ENCODE measurements around the gene FAM186B.

Gene FAM186B

DNA sequence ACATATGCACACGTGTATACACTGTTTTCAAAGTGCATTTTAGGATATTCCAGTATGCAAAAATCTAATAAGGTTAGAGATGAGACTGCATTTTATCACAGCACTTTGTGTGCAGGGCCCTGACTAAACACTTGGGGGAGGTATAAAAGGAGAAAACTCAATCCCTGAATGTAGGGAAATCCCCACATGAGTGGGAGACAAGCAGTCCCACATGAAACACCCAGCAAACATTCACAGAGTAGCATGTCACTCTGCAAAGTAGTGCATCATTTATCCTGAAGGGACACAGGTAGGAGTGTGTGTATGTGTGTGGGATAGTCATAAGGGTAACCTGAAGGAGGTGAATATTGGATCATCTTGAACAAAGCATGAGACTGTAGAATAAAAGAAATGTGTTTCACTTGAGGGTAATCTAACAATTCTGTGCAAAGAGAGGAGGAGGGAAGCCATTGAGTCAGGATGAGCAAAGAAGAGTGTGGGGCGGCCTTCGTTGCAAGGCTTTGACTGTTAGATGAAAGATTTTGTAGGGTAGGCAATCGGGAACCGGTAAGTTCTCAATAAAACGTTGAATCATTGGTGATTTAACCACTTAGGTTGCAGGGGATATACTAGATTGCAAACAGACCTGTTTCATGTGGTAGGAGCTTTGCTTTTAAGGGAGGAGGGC is 20.9 kb upstream of the FAM186B start:
- H3K4me3 Mint-ChIP-seq = no peak overlapping the region
- H3K9me3 Mint-ChIP-seq = no peaks in the 10 kb centered on the region
- TF ChIP-seq, protein P1, sequence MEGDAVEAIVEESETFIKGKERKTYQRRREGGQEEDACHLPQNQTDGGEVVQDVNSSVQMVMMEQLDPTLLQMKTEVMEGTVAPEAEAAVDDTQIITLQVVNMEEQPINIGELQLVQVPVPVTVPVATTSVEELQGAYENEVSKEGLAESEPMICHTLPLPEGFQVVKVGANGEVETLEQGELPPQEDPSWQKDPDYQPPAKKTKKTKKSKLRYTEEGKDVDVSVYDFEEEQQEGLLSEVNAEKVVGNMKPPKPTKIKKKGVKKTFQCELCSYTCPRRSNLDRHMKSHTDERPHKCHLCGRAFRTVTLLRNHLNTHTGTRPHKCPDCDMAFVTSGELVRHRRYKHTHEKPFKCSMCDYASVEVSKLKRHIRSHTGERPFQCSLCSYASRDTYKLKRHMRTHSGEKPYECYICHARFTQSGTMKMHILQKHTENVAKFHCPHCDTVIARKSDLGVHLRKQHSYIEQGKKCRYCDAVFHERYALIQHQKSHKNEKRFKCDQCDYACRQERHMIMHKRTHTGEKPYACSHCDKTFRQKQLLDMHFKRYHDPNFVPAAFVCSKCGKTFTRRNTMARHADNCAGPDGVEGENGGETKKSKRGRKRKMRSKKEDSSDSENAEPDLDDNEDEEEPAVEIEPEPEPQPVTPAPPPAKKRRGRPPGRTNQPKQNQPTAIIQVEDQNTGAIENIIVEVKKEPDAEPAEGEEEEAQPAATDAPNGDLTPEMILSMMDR (IDR thresholded peaks at IDR 0.05; ENCODE audit: unreplicated experiment in 3 of 3) = no peak
- H3K4me1 Mint-ChIP-seq = peaks cover 22% of the 10 kb centered on the region
- no peaks in the 10 kb centered on the region for H3K36me3 Mint-ChIP-seq (ENCODE audit: low read depth)
- no peak overlapping the region for H3K27ac Mint-ChIP-seq
- peaks cover 3% of the 10 kb centered on the region for H3K27me3 Mint-ChIP-seq (ENCODE audit: low read depth)

DNA sequence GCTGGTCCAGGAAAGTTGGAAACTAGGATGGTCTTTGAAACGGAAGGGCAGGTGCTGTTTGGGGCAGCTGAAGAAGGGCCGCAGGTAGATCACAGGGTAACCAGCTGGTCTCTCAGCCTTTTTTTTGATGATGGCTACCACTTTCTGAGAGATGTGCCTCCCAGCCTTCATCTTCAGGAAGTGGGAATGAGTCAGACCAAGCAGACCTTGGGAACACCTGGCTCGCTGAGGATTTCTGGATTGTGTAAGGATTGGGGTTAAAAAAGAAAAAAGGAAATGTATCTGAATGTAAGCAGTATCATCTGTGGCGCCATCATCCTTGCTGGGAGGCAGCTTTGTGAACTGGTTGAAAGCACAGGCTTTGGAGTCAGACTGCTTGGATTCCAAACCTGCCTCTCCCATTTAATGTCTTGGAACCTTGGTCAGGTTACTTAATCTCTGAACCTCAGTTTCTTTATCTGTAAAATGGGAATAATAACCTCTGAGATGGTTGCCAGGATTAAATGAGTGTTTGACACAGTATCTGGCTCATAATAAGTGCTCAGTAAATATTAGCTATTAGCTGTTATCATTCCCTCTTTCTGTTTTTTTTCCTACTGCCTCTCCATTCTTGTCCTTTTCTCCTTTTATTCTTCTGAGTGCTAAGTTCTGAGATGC is 19.6 kb upstream of the FAM186B start:
- peaks cover 3% of the 10 kb centered on the region for H3K27me3 Mint-ChIP-seq (ENCODE audit: low read depth)
- TF ChIP-seq, protein P1 (IDR thresholded peaks at IDR 0.05; ENCODE audit: unreplicated experiment in 3 of 3) = no peak
- H3K4me3 Mint-ChIP-seq = peak overlapping the region; percentile 50 to 70 (median 54)
- peak overlapping the region in 2 of 3 experiments; percentile 86 to 91 for H3K27ac Mint-ChIP-seq
- no peaks in the 10 kb centered on the region for H3K36me3 Mint-ChIP-seq (ENCODE audit: low read depth)
- H3K9me3 Mint-ChIP-seq = no peaks in the 10 kb centered on the region
- peaks cover 26% of the 10 kb centered on the region for H3K4me1 Mint-ChIP-seq

DNA sequence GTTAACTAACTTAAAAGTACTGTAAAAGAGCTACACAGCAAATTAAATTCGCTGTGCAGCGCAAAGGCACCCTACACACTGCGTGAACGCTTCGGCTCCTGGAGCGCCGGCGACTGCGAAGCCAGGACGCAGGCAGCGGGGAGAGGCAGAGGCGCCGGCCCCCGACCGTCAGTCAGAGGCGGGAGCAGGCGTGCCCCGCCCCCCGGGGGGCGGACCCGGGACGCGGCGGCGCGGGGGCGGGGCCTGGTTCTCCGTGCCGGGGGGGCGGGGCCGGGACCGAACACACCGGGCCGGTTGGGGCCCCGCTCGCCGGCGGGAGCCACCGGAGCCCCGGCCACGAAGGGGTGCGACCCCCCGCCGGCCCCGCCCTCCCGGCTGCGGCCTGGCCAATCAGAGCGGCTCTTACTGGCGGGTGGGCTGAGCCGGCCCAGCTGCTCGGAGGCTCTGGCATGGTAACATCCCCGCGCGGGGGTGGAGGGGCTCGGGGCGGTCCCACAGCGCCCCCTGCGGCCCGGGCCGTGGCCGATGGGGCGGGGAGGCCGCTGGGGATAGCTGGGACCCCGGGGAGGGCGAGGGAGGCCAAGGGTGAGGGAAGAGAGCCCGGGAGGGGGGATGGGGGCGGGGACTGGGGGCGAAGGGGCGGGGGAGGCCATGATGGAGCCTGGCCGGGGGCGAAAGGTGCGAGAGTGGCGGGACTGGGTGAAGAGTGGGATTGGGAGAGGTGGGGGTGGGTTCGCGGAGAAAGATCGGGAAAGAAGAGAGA is 17.9 kb upstream of the FAM186B start, which contains the start of gene PRPF40B:
TSS of gene PRPF40B (plus strand) at position 420 of the 763 bp plus-strand sequence. CDS start at position 450, 30 bp downstream.
- no peaks in the 10 kb centered on the region for H3K36me3 Mint-ChIP-seq (ENCODE audit: low read depth)

DNA sequence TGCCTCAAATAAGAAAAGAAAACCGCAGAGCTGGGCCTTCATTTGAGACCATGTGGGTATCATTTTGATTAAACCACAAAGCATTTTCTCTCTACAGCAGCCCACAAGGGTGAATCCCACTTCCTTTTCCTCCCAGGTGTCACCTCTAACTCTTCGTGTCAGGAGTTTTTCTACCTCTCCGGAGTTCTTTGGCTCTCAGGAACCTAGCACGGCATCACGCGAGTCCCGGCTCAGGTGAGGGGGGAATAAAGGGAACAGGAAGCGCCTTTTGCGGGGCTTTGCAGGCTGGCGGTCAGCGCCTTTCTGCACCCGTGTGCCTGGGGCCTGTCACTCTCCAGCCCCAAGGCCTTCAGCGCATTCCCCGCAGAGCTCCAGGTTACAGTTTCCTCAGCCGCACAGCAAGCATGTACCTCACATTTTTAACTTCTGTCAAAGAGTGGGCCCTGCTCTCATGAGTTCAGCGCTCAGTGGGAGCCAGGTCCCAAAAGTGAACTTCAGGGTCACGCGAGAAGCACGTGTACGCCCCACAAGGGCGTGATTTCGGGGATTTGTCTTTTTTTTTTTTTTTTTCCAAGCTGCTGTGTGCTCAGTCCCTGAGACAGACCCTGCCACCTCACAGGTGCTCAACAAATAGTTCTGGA is 17.2 kb upstream of the FAM186B start:
- TF ChIP-seq, protein P1 (IDR thresholded peaks at IDR 0.05; ENCODE audit: unreplicated experiment in 3 of 3) = no peak
- H3K36me3 Mint-ChIP-seq (ENCODE audit: low read depth) = no peaks in the 10 kb centered on the region
- H3K4me3 Mint-ChIP-seq = peak overlapping the region; percentile 89 to 93 (median 92)
- peaks cover 38% of the 10 kb centered on the region for H3K4me1 Mint-ChIP-seq
- H3K27ac Mint-ChIP-seq = peak overlapping the region; percentile 90 to 95 (median 93)
- H3K27me3 Mint-ChIP-seq (ENCODE audit: low read depth) = peaks cover 3% of the 10 kb centered on the region
- H3K9me3 Mint-ChIP-seq = no peaks in the 10 kb centered on the region

More for the DNA sequence above, 17.9 kb upstream of the FAM186B start, which contains the start of gene PRPF40B:
- Mint-ChIP-seq H3K4me3 (peak within 1 kb of the TSS; percentile 89 to 93 (median 92)), H3K9me3 (no peaks in the 10 kb centered on the region), H3K27ac (peak within 1 kb of the TSS; percentile 90 to 95 (median 93)), H3K27me3 (ENCODE audit: low read depth) (peaks cover 3% of the 10 kb centered on the region), H3K4me1 (peaks cover 36% of the 10 kb centered on the region)
- TF ChIP-seq, protein P1 (IDR thresholded peaks at IDR 0.05; ENCODE audit: unreplicated experiment in 3 of 3) = peak; percentile 44 to 57 (median 47)

DNA sequence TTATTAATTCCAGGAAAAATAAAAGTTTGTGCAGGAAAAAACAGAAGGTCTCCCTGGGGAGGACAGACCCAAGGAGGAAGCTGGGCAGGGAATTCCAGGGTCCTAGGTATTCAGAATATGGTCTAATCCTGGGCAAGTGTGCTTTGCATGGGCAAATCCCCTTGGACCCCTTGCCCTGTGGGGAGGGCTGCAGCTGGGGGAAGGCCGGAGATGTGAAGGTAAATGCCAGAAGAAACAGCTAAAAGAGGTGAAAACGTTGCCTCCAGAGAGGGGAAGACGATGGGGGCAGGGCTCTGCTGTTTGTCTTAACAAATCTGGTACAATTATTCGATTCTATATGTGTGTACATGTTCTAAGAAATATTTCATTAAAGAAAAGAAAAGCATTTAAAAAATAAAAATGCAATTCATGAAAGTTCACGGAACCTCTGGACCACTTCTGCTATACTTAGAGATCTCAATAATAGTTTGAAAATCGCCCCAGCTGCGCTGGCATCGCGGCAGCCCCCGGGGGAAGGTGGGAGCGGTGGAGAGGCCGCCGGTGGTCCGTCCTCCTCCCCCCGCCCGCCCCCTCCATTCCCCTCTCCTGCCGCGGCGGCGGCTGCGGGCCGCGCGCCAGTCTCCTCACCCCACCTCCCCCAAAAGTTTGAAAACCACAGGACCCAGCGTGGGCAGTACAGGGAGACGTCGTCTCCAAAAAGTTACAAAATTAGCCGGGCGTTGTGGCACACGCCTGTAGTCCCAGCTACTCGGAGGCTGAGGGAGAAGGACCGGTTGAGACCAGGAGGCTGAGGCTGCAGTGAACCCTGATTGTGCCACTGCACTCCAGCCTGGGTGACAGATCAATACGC is 16.4 kb upstream of the FAM186B start:
- no peaks in the 10 kb centered on the region for H3K36me3 Mint-ChIP-seq (ENCODE audit: low read depth)
- peaks cover 6% of the 10 kb centered on the region for H3K27me3 Mint-ChIP-seq (ENCODE audit: low read depth)
- peak overlapping the region; percentile 90 to 95 (median 93) for H3K27ac Mint-ChIP-seq
- H3K9me3 Mint-ChIP-seq = no peaks in the 10 kb centered on the region
- H3K4me1 Mint-ChIP-seq = peaks cover 38% of the 10 kb centered on the region
- TF ChIP-seq, protein P1 (IDR thresholded peaks at IDR 0.05; ENCODE audit: unreplicated experiment in 3 of 3) = no peak
- H3K4me3 Mint-ChIP-seq = peak overlapping the region; percentile 89 to 93 (median 92)

Data from nephron (organoid).